ENCODE data around the gene OR2A5.

- TF ChIP-seq CEBPB (IDR thresholded peaks at IDR 0.05) (no peak), REST (IDR thresholded peaks at IDR 0.05; ENCODE audit: low read depth) (no peak), CREB1 (IDR thresholded peaks at IDR 0.05; ENCODE audit: low read depth) (no peak), YY1 (IDR thresholded peaks at IDR 0.05; ENCODE audit: low read depth) (no peak), TEAD4 (IDR thresholded peaks at IDR 0.05) (no peak), RAD21 (IDR thresholded peaks at IDR 0.05; ENCODE audit: low read depth) (no peak), EP300 (IDR thresholded peaks at IDR 0.05; ENCODE audit: borderline replicate concordance) (no peak), TAF1 (IDR thresholded peaks at IDR 0.05; ENCODE audit: low read depth) (no peak), FOXM1 (IDR thresholded peaks at IDR 0.05; ENCODE audit: borderline replicate concordance, low read depth) (no peak), EGR1 (IDR thresholded peaks at IDR 0.05) (no peak), MAX (IDR thresholded peaks at IDR 0.05) (no peak), USF1 (IDR thresholded peaks at IDR 0.05) (no peak), TCF12 (IDR thresholded peaks at IDR 0.05; ENCODE audit: low read depth) (no peak), ZBTB7A (IDR thresholded peaks at IDR 0.05; ENCODE audit: low read depth) (no peak)
Measured at GRCh38 chr7:144050093-144050492, 1.3 kb downstream of the OR2A5 start.

All from Ishikawa (cell line).